NCI-H524 treated with DMSO at 0.1 percent for 48 hours (cell line): ENCODE measurements around the gene ATP13A3.
A peak's percentile ranks its signal among the peaks of the same experiment; 100 is the strongest.

Experiments
- DNase-seq: peaks from one replicate; lab custom pipeline; 2025; lab: John Stamatoyannopoulos, UW

ATP13A3 gene

GRCh38 chr3:194369522-194370279 lies 117.1 kb downstream of the ATP13A3 start, which contains the start of gene LRRC15:
Gene LRRC15 (minus strand): TSS chr3:194369743. CDS start chr3:194361043, 8,700 bp downstream.
- no peak for DNase-seq

GRCh38 chr3:194368918-194369317 lies 117.9 kb downstream of the ATP13A3 start:
- no peak for DNase-seq

DNA sequence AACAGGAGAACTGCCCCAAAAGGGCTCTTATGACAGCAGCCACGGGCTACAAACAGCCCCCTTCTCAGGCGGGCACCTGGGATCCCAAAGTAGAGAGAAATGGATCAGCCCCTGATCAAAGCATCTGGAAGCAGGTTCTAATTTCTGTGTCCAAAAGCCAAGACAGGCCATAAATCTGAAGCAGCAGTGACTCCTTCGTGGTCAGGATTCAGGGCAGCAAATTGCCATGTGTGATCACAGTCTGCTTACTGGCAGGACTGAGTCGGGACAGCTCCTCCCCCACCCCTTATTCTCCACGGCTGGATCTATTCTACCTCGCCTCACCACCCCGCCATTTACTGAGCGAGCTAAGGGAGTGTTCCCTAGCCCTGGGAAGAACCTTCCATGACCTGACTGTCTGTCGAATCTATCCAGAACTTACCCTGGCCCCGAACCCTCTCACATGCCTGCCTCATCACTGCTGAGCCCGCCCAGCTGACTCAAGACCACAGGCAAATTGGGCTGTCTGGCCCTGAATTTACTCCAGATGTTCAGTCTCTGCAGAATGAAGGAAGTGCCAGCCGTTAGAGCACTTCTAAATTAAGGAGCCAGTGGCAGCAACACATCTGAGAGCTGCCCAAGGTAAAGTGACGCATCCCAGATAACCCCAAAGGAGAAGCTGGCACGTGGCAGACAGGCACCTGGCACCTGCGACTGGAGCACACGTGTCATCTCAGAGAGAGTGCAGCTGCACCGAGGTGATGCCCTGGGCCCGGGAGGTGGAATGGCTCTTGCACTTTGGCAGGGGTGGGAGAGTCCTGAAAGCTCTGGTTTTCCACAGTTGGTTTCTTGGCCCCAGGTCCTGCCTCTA lies 118.6 kb downstream of the ATP13A3 start:
- no peak for DNase-seq

GRCh38 chr3:194365978-194366490 lies 120.8 kb downstream of the ATP13A3 start:
- DNase-seq: no peak

DNA sequence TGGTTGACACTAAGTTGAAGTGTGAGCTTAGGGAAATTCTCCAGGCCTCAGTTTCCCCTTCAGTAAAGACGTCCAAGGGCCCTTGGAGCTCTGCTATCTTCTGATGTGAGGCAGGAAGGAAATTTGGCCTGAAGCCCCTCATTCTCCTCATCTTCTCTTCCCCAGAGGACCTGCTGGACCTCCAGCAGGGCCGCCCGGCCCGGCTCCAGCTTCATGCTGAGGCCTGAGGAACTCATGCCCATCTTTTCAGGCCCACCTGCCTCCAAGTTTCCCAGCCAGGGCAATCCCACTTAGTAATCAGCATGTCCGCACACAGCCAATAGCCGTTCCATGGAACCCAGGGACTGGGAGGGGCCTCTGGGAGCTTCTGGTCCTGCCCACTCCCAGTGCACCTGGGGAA lies 121.3 kb downstream of the ATP13A3 start:
- DNase-seq: no peak

GRCh38 chr3:194364652-194365434 lies 122.0 kb downstream of the ATP13A3 start:
- peak; percentile 97 for DNase-seq

DNA sequence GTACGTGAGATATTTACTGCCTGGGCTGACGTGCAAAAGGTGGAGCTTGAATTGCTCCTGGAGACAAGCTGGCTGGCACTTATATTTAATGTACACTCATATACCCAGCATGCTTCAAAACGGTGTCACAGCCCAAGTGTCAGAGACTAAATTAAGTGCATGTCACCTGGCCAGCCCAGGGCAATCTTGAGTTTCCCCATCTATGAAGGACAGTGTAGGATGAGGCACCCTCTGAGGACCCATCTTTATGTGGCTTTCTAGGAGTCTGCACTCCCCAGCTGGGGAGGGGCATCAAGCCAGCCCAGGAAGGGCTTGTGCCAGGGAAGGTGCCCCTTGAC lies 122.5 kb downstream of the ATP13A3 start:
- DNase-seq: no peak

DNA sequence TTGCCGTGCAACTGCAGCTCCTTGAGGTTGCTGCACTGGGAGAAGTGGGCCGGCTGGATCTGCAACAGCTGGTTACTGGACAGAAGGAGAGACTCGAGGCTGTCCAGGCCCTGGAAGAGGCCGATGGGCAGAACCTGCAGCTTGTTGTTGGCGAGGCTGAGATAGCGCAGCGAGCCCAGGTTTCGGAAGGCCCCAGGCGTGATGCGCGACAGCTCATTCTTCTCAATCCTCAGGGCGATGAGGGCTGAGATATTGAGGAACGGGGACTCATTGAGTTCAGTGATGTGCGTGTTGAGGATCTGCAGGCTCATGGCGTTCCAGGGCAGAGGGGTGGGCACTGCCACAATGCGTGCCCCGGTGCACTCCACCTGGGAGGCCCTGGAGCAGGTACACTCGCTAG lies 126.2 kb downstream of the ATP13A3 start:
- DNase-seq: no peak

GRCh38 chr3:194357681-194358080 lies 129.1 kb downstream of the ATP13A3 start:
- no peak for DNase-seq

GRCh38 chr3:194355379-194355778 lies 131.4 kb downstream of the ATP13A3 start:
- DNase-seq: no peak

- DNase-seq: no peak
These were observed 132.5 kb downstream of the ATP13A3 start for GRCh38 chr3:194354315-194354714.
